ENCODE measurements around the gene SWT1. TPM values are rescaled to one million over a fixed set of nuclear protein-coding genes. Genes with fewer than 3 reads are reported as not detected.

The SWT1 gene
- total and polyA plus RNA-seq, 2 of the 13 experiments (the other 11 are each of a cell fraction or from before 2014, with no cell fraction given): 1.7 to 2.5 TPM

DNA sequence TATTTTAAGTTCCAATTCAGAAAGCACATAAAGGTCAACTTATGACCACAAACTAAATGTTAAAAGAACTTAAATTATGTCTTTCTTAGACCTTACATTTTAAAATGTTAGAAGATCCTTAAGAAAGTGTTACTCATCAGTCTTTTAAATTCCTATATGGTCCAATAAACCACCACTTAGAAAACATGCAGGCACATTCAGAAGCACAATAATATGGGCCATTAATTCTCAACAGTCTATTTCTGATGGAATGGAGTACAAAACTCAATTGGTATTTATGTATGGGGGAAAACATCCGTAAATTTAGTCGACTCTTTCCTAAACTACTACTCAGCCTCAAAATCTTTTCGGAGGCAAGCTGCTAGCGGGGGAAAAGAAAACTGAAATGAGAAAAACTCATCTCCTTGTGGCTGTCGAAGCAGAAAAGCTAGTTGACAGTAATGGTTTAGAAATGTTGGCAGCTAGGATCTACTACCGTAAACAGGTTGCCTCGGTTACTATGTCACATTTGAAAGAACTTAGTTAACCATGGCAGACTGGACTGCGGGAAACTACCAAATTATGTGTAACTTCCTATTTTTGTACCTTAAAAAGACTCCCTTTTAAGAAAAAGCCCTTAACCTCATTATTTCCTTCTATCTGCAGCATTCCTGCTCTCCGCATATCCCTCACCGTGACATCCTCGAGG is 1.2 kb upstream of the SWT1 start:
- Histone ChIP-seq H3K9ac (ENCODE audit: insufficient read depth, low read depth, low read length) (peak overlapping the region; percentile 88), H4K20me1 (ENCODE audit: insufficient read depth, low read length) (no peaks in the 10 kb centered on the region), H3K4me3 (replicated peaks in 1 of 3; ENCODE audit: insufficient read depth in 1 of 3, low read depth in 2 of 3, low read length in 3 of 3) (peak overlapping the region; percentile 92 to 94 (median 93)), H2AFZ (ENCODE audit: low read length) (no peak overlapping the region), H3K36me3 (replicated peaks in 1 of 2; ENCODE audit: control insufficient read depth in 1 of 2, insufficient read depth in 2 of 2, low read length in 2 of 2) (peaks cover 0 to 1% of the 10 kb centered on the region in 2 experiments; a peak in 2 of 5 replicates), H3K27me3 (ENCODE audit: control insufficient read depth in 1 of 2, insufficient read depth in 2 of 2, low read length in 2 of 2) (no peaks in the 10 kb centered on the region; a peak in 1 of 5 replicates), H3K79me2 (ENCODE audit: insufficient read depth, low read length) (peaks cover 20% of the 10 kb centered on the region), H3K9me3 (ENCODE audit: low read length) (no peaks in the 10 kb centered on the region), H3K4me2 (ENCODE audit: low read depth, low read length) (peak overlapping the region; percentile 80), H3K4me1 (ENCODE audit: insufficient read depth, low read length) (peaks cover 26% of the 10 kb centered on the region), H3K27ac (ENCODE audit: extremely low read length, insufficient read depth, low read length) (peak overlapping the region; percentile 91)
- FAIRE-seq (no peak), ATAC-seq (no peak), DNase-seq (ENCODE audit: low spot score) (no peak)
- intact Hi-C loops (cut with micrococcal nuclease; ENCODE audit: unreplicated experiment) (loop anchor here (2.0 to 5.0 kb wide), 5 partner anchors 15 to 1219 kb away; partner anchors contain the start of genes EDEM3, IVNS1ABP, ODR4 and RNF2), in situ Hi-C loops (cut with HindIII; ENCODE audit: extremely low pct_ligation_motif_present, low pct_unique_long_range_greater_than_20kb) (no loop called here)
- BruUV-seq (replicated peaks): no TSS peak
- ChIA-PET CTCF (ENCODE audit: low intra/inter-chr PET ratio, low total read pairs) (no interaction called here), POLR2A (interaction anchor here (0.6 to 2.5 kb wide), 5 partner anchors 14 to 178 kb away, joined by 3 to 13 read pairs (median 4); partner anchors contain the start of genes IVNS1ABP and RNF2)
- 5% methylated on average over 11 of the region's 11 CpGs for WGBS (ENCODE audit: low lambda C conversion rate)
- no peak for TF ChIP-seq FOXK1 (CRISPR knock-in tag; IDR thresholded peaks at IDR 0.05; ENCODE audit: borderline replicate concordance, low read depth)
- TF ChIP-seq DNMT1 (CRISPR knock-in tag; IDR thresholded peaks at IDR 0.05): no peak
- TF ChIP-seq ZNF781 (CRISPR knock-in tag; IDR thresholded peaks at IDR 0.05; ENCODE audit: borderline replicate concordance, not compliant biosample characterization): no peak
- TF ChIP-seq ZSCAN25 (CRISPR knock-in tag; IDR thresholded peaks at IDR 0.05): no peak
- no peak for TF ChIP-seq ZFP90 (CRISPR knock-in tag; IDR thresholded peaks at IDR 0.05; ENCODE audit: borderline replicate concordance)
- TF ChIP-seq NKX3-1 (CRISPR knock-in tag; IDR thresholded peaks at IDR 0.05): no peak
- TF ChIP-seq, protein P1, sequence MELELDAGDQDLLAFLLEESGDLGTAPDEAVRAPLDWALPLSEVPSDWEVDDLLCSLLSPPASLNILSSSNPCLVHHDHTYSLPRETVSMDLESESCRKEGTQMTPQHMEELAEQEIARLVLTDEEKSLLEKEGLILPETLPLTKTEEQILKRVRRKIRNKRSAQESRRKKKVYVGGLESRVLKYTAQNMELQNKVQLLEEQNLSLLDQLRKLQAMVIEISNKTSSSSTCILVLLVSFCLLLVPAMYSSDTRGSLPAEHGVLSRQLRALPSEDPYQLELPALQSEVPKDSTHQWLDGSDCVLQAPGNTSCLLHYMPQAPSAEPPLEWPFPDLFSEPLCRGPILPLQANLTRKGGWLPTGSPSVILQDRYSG (CRISPR knock-in tag; IDR thresholded peaks at IDR 0.05): no peak
- TF ChIP-seq ZNF777 (CRISPR knock-in tag; IDR thresholded peaks at IDR 0.05): no peak
- no peak for TF ChIP-seq RCOR2 (CRISPR knock-in tag; IDR thresholded peaks at IDR 0.05)
- no peak for TF ChIP-seq ZBTB42 (CRISPR knock-in tag; IDR thresholded peaks at IDR 0.05)
- TF ChIP-seq, protein P2, sequence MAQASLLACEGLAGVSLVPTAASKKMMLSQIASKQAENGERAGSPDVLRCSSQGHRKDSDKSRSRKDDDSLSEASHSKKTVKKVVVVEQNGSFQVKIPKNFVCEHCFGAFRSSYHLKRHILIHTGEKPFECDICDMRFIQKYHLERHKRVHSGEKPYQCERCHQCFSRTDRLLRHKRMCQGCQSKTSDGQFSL (CRISPR knock-in tag; IDR thresholded peaks at IDR 0.05): no peak
- no peak for TF ChIP-seq CHD2 (IDR thresholded peaks at IDR 0.05; ENCODE audit: low read depth, low read length)
- TF ChIP-seq, protein P3, sequence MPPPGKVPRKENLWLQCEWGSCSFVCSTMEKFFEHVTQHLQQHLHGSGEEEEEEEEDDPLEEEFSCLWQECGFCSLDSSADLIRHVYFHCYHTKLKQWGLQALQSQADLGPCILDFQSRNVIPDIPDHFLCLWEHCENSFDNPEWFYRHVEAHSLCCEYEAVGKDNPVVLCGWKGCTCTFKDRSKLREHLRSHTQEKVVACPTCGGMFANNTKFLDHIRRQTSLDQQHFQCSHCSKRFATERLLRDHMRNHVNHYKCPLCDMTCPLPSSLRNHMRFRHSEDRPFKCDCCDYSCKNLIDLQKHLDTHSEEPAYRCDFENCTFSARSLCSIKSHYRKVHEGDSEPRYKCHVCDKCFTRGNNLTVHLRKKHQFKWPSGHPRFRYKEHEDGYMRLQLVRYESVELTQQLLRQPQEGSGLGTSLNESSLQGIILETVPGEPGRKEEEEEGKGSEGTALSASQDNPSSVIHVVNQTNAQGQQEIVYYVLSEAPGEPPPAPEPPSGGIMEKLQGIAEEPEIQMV (CRISPR knock-in tag; IDR thresholded peaks at IDR 0.05; ENCODE audit: low read depth): no peak
- TF ChIP-seq HNRNPUL1 (IDR thresholded peaks at IDR 0.05; ENCODE audit: low read depth, low read length): no peak
- TF ChIP-seq, protein P4, sequence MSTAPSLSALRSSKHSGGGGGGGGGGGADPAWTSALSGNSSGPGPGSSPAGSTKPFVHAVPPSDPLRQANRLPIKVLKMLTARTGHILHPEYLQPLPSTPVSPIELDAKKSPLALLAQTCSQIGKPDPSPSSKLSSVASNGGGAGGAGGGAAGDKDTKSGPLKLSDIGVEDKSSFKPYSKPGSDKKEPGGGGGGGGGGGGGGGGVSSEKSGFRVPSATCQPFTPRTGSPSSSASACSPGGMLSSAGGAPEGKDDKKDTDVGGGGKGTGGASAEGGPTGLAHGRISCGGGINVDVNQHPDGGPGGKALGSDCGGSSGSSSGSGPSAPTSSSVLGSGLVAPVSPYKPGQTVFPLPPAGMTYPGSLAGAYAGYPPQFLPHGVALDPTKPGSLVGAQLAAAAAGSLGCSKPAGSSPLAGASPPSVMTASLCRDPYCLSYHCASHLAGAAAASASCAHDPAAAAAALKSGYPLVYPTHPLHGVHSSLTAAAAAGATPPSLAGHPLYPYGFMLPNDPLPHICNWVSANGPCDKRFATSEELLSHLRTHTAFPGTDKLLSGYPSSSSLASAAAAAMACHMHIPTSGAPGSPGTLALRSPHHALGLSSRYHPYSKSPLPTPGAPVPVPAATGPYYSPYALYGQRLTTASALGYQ (CRISPR knock-in tag; IDR thresholded peaks at IDR 0.05): no peak
- TF ChIP-seq ZNF660 (CRISPR knock-in tag; IDR thresholded peaks at IDR 0.05; ENCODE audit: borderline replicate concordance, low read depth): no peak
- TF ChIP-seq ZSCAN31 (CRISPR knock-in tag; IDR thresholded peaks at IDR 0.05; ENCODE audit: low read depth): no peak

Measured in HepG2 (cell line).